Measurements from ENCODE around the gene ATXN2.
A peak's percentile ranks its signal among the peaks of the same experiment; 100 is the strongest.
"Not testable (repeated sequence)": the region's sequence is repeated elsewhere in the genome, so short reads cannot be mapped to it uniquely, and the experiment has no call there.

Gene ATXN2

GRCh38 chr12:111599453-111600204 is 514 bp upstream of the ATXN2 start:
- peak; percentile 74 for DNase-seq

- DNase-seq: peak; percentile 50
Observed at GRCh38 chr12:111597831-111598636, 1.1 kb downstream of the ATXN2 start.

GRCh38 chr12:111596985-111597830 is 1.9 kb downstream of the ATXN2 start:
- peak; percentile 47 for DNase-seq

GRCh38 chr12:111595341-111595835 is 3.7 kb downstream of the ATXN2 start:
- not testable (repeated sequence) for DNase-seq

GRCh38 chr12:111591399-111592010 is 7.6 kb downstream of the ATXN2 start:
- not testable (repeated sequence) for DNase-seq

GRCh38 chr12:111590552-111590951 is 8.6 kb downstream of the ATXN2 start:
- DNase-seq: no peak

- DNase-seq: no peak
Observed at GRCh38 chr12:111589601-111590000, 9.5 kb downstream of the ATXN2 start.

GRCh38 chr12:111588010-111588409 is 11.1 kb downstream of the ATXN2 start:
- no peak for DNase-seq

GRCh38 chr12:111586986-111587385 is 12.1 kb downstream of the ATXN2 start:
- no peak for DNase-seq

- DNase-seq: no peak
Observed at GRCh38 chr12:111585690-111586089, 13.4 kb downstream of the ATXN2 start.

- no peak for DNase-seq
Observed at GRCh38 chr12:111584959-111585358, 14.2 kb downstream of the ATXN2 start.

GRCh38 chr12:111583506-111583905 is 15.6 kb downstream of the ATXN2 start:
- DNase-seq: not testable (repeated sequence)

- DNase-seq: no peak
Observed at GRCh38 chr12:111582133-111582747, 16.9 kb downstream of the ATXN2 start.

- no peak for DNase-seq
Observed at GRCh38 chr12:111581434-111582132, 17.5 kb downstream of the ATXN2 start.

- no peak for DNase-seq
Observed at GRCh38 chr12:111580737-111581136, 18.4 kb downstream of the ATXN2 start.

GRCh38 chr12:111580119-111580425 is 19.0 kb downstream of the ATXN2 start:
- no peak for DNase-seq

- no peak for DNase-seq
Observed at GRCh38 chr12:111578971-111579340, 20.2 kb downstream of the ATXN2 start.

GRCh38 chr12:111578276-111578970 is 20.7 kb downstream of the ATXN2 start:
- DNase-seq: peak; percentile 50

- no peak for DNase-seq
Observed at GRCh38 chr12:111574797-111575443, 24.2 kb downstream of the ATXN2 start.

- peak; percentile 29 for DNase-seq
Observed at GRCh38 chr12:111573476-111573875, 25.6 kb downstream of the ATXN2 start.

Data from inflammatory macrophage treated with lipopolysaccharide for 4 hours (primary cell).